SJSA1 (cell line): Measurements from ENCODE around the gene CDC42BPB. TPM values are rescaled to one million over a fixed set of nuclear protein-coding genes. Genes with fewer than 3 reads are reported as not detected.
A peak's percentile ranks its signal among the peaks of the same experiment; 100 is the strongest.
"Not testable (repeated sequence)": the region's sequence is repeated elsewhere in the genome, so short reads cannot be mapped to it uniquely, and the experiment has no call there.

Experiments used
- DNase-seq, 2 experiments: peaks; one replicate each; pipeline ENCODE4 v3.0.0-alpha.2; 2015 to 2020; ENCODE audit warnings: low spot score in 2 of 2, low read depth in 1 of 2
- H3K27ac ChIP-seq: fragments of 250-450 bp; sonication (Bioruptor Pico); 2 replicates; pipeline ENCODE4 v1.5.1; 2020; ENCODE audit warnings: mild to moderate bottlenecking, moderate library complexity
- H3K27me3 ChIP-seq: fragments of 250-450 bp; sonication (Bioruptor Pico); replicated peaks from 2 replicates; pipeline ENCODE4 v1.5.1; 2020; ENCODE audit warnings: mild to moderate bottlenecking, moderate library complexity
- H3K36me3 ChIP-seq: fragments of 250-450 bp; sonication (Bioruptor Pico); 2 replicates; pipeline ENCODE4 v1.5.1; 2020; ENCODE audit warnings: mild to moderate bottlenecking
- H3K4me1 ChIP-seq: fragments of 250-450 bp; sonication (Bioruptor Pico); replicated peaks from 2 replicates; pipeline ENCODE4 v1.6.1; 2021; ENCODE audit warnings: mild to moderate bottlenecking
- H3K4me3 ChIP-seq: fragments of 250-450 bp; sonication (Bioruptor Pico); 2 replicates; pipeline ENCODE4 v1.5.1; 2020; ENCODE audit warnings: mild to moderate bottlenecking
- H3K9me3 ChIP-seq: fragments of 250-450 bp; sonication (Bioruptor Pico); replicated peaks from 2 replicates; pipeline ENCODE4 v1.5.1; 2020; ENCODE audit warnings: mild to moderate bottlenecking
- total RNA-seq: library from RNA; depleted of rRNA; stranded (reverse); fragments of >200 nt; shearing (Covaris generic); gene quantifications from 2 replicates; pipeline ENCODE4 v1.2.3, GENCODE V29; 2014

Gene CDC42BPB
- total RNA-seq, 1 experiment from 2014 or later: 56.5 TPM

GRCh38 chr14:102902086-102902485 lies 155.3 kb downstream of the CDC42BPB start:
- DNase-seq: no peak
- Histone ChIP-seq H3K9me3 (no peaks in the 10 kb centered on the region), H3K27me3 (no peaks in the 10 kb centered on the region), H3K4me1 (no peaks in the 10 kb centered on the region), H3K36me3 (peaks cover 48% of the 10 kb centered on the region), H3K4me3 (no peak overlapping the region), H3K27ac (no peak overlapping the region)

- Histone ChIP-seq H3K4me3 (no peak overlapping the region), H3K36me3 (peaks cover 45% of the 10 kb centered on the region), H3K4me1 (no peaks in the 10 kb centered on the region), H3K27ac (no peak overlapping the region), H3K9me3 (no peaks in the 10 kb centered on the region), H3K27me3 (no peaks in the 10 kb centered on the region)
- no peak for DNase-seq
Observed at GRCh38 chr14:102901633-102902032, 155.7 kb downstream of the CDC42BPB start.

- Histone ChIP-seq H3K4me1 (no peaks in the 10 kb centered on the region), H3K9me3 (no peaks in the 10 kb centered on the region), H3K27ac (no peak overlapping the region), H3K36me3 (peaks cover 49% of the 10 kb centered on the region), H3K4me3 (no peak overlapping the region), H3K27me3 (no peaks in the 10 kb centered on the region)
- DNase-seq: no peak
Observed at GRCh38 chr14:102900631-102901571, 156.4 kb downstream of the CDC42BPB start.

- Histone ChIP-seq H3K4me1 (no peaks in the 10 kb centered on the region), H3K36me3 (peaks cover 54% of the 10 kb centered on the region), H3K27ac (no peak overlapping the region), H3K9me3 (no peaks in the 10 kb centered on the region), H3K4me3 (no peak overlapping the region), H3K27me3 (no peaks in the 10 kb centered on the region)
- no peak for DNase-seq
Observed at GRCh38 chr14:102899516-102899900, 157.8 kb downstream of the CDC42BPB start.

- no peak for DNase-seq
- Histone ChIP-seq H3K9me3 (no peaks in the 10 kb centered on the region), H3K36me3 (peaks cover 51% of the 10 kb centered on the region), H3K4me1 (peaks cover 2% of the 10 kb centered on the region), H3K4me3 (no peak overlapping the region), H3K27ac (no peak overlapping the region), H3K27me3 (no peaks in the 10 kb centered on the region)
Observed at GRCh38 chr14:102898776-102899515, 158.4 kb downstream of the CDC42BPB start.

GRCh38 chr14:102898298-102898697 lies 159.1 kb downstream of the CDC42BPB start:
- H3K27ac ChIP-seq: no peak overlapping the region
- peaks cover 8% of the 10 kb centered on the region for H3K4me1 ChIP-seq
- no peaks in the 10 kb centered on the region for H3K27me3 ChIP-seq
- DNase-seq: no peak
- H3K4me3 ChIP-seq: no peak overlapping the region
- H3K36me3 ChIP-seq: peaks cover 45% of the 10 kb centered on the region
- H3K9me3 ChIP-seq: no peaks in the 10 kb centered on the region

GRCh38 chr14:102897299-102898027 lies 159.9 kb downstream of the CDC42BPB start:
- no peak overlapping the region for H3K27ac ChIP-seq
- H3K27me3 ChIP-seq: no peaks in the 10 kb centered on the region
- peaks cover 43% of the 10 kb centered on the region for H3K36me3 ChIP-seq
- DNase-seq: no peak
- peaks cover 17% of the 10 kb centered on the region for H3K4me1 ChIP-seq
- no peaks in the 10 kb centered on the region for H3K9me3 ChIP-seq
- no peak overlapping the region for H3K4me3 ChIP-seq

GRCh38 chr14:102896735-102897134 lies 160.6 kb downstream of the CDC42BPB start:
- H3K27ac ChIP-seq, H3K4me3 ChIP-seq, H3K27me3 ChIP-seq, H3K9me3 ChIP-seq, DNase-seq: not testable (repeated sequence)
- Histone ChIP-seq H3K36me3 (peaks cover 44% of the 10 kb centered on the region), H3K4me1 (peaks cover 21% of the 10 kb centered on the region)

GRCh38 chr14:102893452-102893851 lies 163.9 kb downstream of the CDC42BPB start:
- DNase-seq: peak; percentile 80 to 82
- Histone ChIP-seq H3K9me3 (no peaks in the 10 kb centered on the region), H3K4me3 (no peak overlapping the region), H3K36me3 (peaks cover 50% of the 10 kb centered on the region), H3K4me1 (peaks cover 21% of the 10 kb centered on the region), H3K27me3 (no peaks in the 10 kb centered on the region), H3K27ac (peak overlapping the region; percentile 30)

- Histone ChIP-seq H3K36me3 (peaks cover 50% of the 10 kb centered on the region), H3K27ac (peak overlapping the region; percentile 29; the same call in 1 of the 2 replicates), H3K4me3 (no peak overlapping the region), H3K4me1 (peaks cover 21% of the 10 kb centered on the region), H3K9me3 (no peaks in the 10 kb centered on the region), H3K27me3 (no peaks in the 10 kb centered on the region)
- no peak for DNase-seq
Observed at GRCh38 chr14:102892651-102893050, 164.7 kb downstream of the CDC42BPB start.

GRCh38 chr14:102891556-102891955 lies 165.8 kb downstream of the CDC42BPB start:
- Histone ChIP-seq H3K4me3 (no peak overlapping the region), H3K9me3 (no peaks in the 10 kb centered on the region), H3K36me3 (peaks cover 47% of the 10 kb centered on the region), H3K27ac (no peak overlapping the region), H3K4me1 (peaks cover 21% of the 10 kb centered on the region), H3K27me3 (no peaks in the 10 kb centered on the region)
- peak in 1 of 2 experiments; percentile 47 for DNase-seq

GRCh38 chr14:102891111-102891510 lies 166.2 kb downstream of the CDC42BPB start:
- H3K27ac ChIP-seq: no peak overlapping the region
- peaks cover 50% of the 10 kb centered on the region for H3K36me3 ChIP-seq
- no peak for DNase-seq
- no peaks in the 10 kb centered on the region for H3K9me3 ChIP-seq
- no peaks in the 10 kb centered on the region for H3K27me3 ChIP-seq
- no peak overlapping the region for H3K4me3 ChIP-seq
- peaks cover 21% of the 10 kb centered on the region for H3K4me1 ChIP-seq

- Histone ChIP-seq H3K9me3 (no peaks in the 10 kb centered on the region), H3K27ac (no peak overlapping the region), H3K36me3 (peaks cover 41% of the 10 kb centered on the region), H3K4me3 (no peak overlapping the region), H3K27me3 (no peaks in the 10 kb centered on the region), H3K4me1 (peaks cover 21% of the 10 kb centered on the region)
- DNase-seq: no peak
Observed at GRCh38 chr14:102889615-102890014, 167.7 kb downstream of the CDC42BPB start.
